ENCODE data around the gene LRBA. TPM values are rescaled to one million over a fixed set of nuclear protein-coding genes. Genes with fewer than 3 reads are reported as not detected.

The LRBA gene
- total and polyA plus RNA-seq, 2 donors (not counting 3 experiments of a cell fraction or from before 2014, with no cell fraction given), result 18.0 to 35.1 TPM

DNA sequence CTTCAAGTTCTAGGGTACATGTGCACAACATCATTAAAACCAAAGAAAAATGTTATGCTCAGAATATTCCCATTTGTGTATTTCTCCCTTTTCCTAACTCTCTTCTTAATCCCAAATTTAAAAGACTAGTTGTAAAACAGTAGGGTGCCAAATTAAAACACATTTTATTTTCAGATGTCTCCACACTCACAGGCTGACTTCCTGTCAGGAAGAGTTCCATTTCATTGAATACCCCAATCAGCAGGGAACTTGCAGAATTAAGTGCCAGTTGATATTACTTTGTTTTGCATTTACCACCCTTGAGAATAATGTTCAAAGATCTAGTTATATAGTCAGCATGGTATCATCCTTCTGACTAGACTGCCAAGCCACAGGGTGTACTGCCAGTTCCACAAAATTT, 225.2 kb downstream of the LRBA start:
- FAIRE-seq (no peak), DNase-seq (ENCODE audit: low read depth, low spot score) (peak; percentile 11)
- H3K27ac ChIP-seq (ENCODE audit: insufficient read depth, low read depth, low read length), result no peak overlapping the region
- no peaks in the 10 kb centered on the region for H3K9me1 ChIP-seq (replicated peaks; ENCODE audit: control insufficient read depth, extremely low read depth, insufficient read depth, low read length)
- BruUV-seq (replicated peaks), result no TSS peak
- intact Hi-C loops (cut with micrococcal nuclease), result no loop called here
- H3K9me3 ChIP-seq (replicated peaks; ENCODE audit: control insufficient read depth, insufficient read depth, low read length), result no peaks in the 10 kb centered on the region
- ChIA-PET CTCF (interaction anchor here (1.2 to 1.4 kb wide), 2 partner anchors 10 to 15 kb away, joined by 3 to 4 read pairs; no protein-coding TSS in a partner anchor), POLR2A (no interaction called here)
- H3K9ac ChIP-seq (replicated peaks; ENCODE audit: extremely low read depth, insufficient read depth, low read length), result no peak overlapping the region
- no peaks in the 10 kb centered on the region for H3K36me3 ChIP-seq (ENCODE audit: control insufficient read depth in 2 of 2, extremely low read depth in 1 of 2, insufficient read depth in 2 of 2, low read length in 2 of 2)
- H3K4me1 ChIP-seq (ENCODE audit: control insufficient read depth, extremely low read depth, insufficient read depth, low read length), result no peaks in the 10 kb centered on the region
- TF ChIP-seq POLR2AphosphoS5 (IDR thresholded peaks at IDR 0.05; ENCODE audit: insufficient read depth, low read depth, low read length) (no peak), CTCF (IDR thresholded peaks at IDR 0.05; ENCODE audit: extremely low read depth in 1 of 2, insufficient read depth in 1 of 2, low read depth in 1 of 2, low read length in 2 of 2) (no peak), POLR2A (IDR thresholded peaks at IDR 0.05; ENCODE audit: low read depth, low read length) (no peak), JUN (IDR thresholded peaks at IDR 0.05; ENCODE audit: borderline replicate concordance, insufficient read depth, insufficient read length, low read depth) (no peak), MYC (IDR thresholded peaks at IDR 0.05; ENCODE audit: low read depth, low read length) (no peak), MAX (IDR thresholded peaks at IDR 0.05; ENCODE audit: insufficient read depth, insufficient read length) (no peak), GATA2 (IDR thresholded peaks at IDR 0.05; ENCODE audit: insufficient read depth, insufficient read length, low read depth, low read length) (no peak), EZH2 (IDR thresholded peaks at IDR 0.05; ENCODE audit: borderline replicate concordance, low read depth, low read length, severe bottlenecking) (no peak), FOS (IDR thresholded peaks at IDR 0.05; ENCODE audit: borderline replicate concordance, insufficient read depth, low read length) (no peak)
- no peak overlapping the region for H2AFZ ChIP-seq (ENCODE audit: low read depth, low read length)
- H3K27me3 ChIP-seq (ENCODE audit: control insufficient read depth in 2 of 2, insufficient read depth in 2 of 2, low read length in 2 of 2), result no peaks in the 10 kb centered on the region
- dilution Hi-C loops (cut with MboI; ENCODE audit: extremely low pct_ligation_motif_present, low sequenced_read_pairs), result no loop called here
- no peak overlapping the region for H3K4me2 ChIP-seq (ENCODE audit: insufficient read depth, low read length)
- H3K79me2 ChIP-seq (ENCODE audit: control insufficient read depth, insufficient read depth, low read length), result no peaks in the 10 kb centered on the region
- no peaks in the 10 kb centered on the region for H4K20me1 ChIP-seq (replicated peaks; ENCODE audit: control insufficient read depth, extremely low read depth, insufficient read depth, low read length)
- no peak overlapping the region for H3K4me3 ChIP-seq (replicated peaks in 1 of 3; ENCODE audit: insufficient read depth in 1 of 3, low read depth in 1 of 3, low read length in 3 of 3)
